Esophagus muscularis mucosa (tissue), 4 donors: Measurements from ENCODE around the gene AIFM3. TPM values are rescaled to one million over a fixed set of nuclear protein-coding genes. Genes with fewer than 3 reads are reported as not detected.

Experiments
- DNase-seq: peaks from one replicate; pipeline ENCODE4 v3.0.0-alpha.2; 2017; ENCODE audit errors: extremely low spot score
- H3K27ac ChIP-seq, 4 donors: fragments of 200-600 bp; sonication (generic); replicated peaks in 1 of 4; 1 replicate in 3 of 4; 2 replicates in 1 of 4; pipeline ENCODE4 v1.5.1; 2016 to 2019; ENCODE audit warnings: mild to moderate bottlenecking in 1 of 4
- H3K27me3 ChIP-seq, 4 donors: fragments of 200-600 bp; sonication (generic); one replicate each; pipeline versions ENCODE4 v1.5.1 to v1.6.0; 2016 to 2019
- H3K36me3 ChIP-seq, 4 donors: fragments of 200-600 bp; sonication (generic); one replicate each; pipeline ENCODE4 v1.5.1; 2016 to 2019
- H3K4me1 ChIP-seq, 4 donors: fragments of 200-600 bp; sonication (generic); one replicate each; pipeline ENCODE4 v1.5.1; 2016 to 2019
- H3K4me3 ChIP-seq, 4 donors: fragments of 200-600 bp; sonication (generic); 1 replicate in 2 of 4; 2 replicates in 2 of 4; pipeline ENCODE4 v1.5.1; 2016 to 2019; ENCODE audit warnings: mild to moderate bottlenecking in 4 of 4, moderate library complexity in 1 of 4
- H3K9me3 ChIP-seq, 4 donors: fragments of 200-600 bp; sonication (generic); 1 replicate in 3 of 4; 2 replicates in 1 of 4; pipeline ENCODE4 v1.5.1; 2016 to 2019
- CTCF ChIP-seq, 3 experiments: fragments of 200-600 bp in 2 of 3; fragments of 450-650 bp in 1 of 3; sonication (generic) in 2 of 3; IDR thresholded peaks; one replicate each; pipeline ENCODE4 v1.5.1; 2017 to 2019; ENCODE audit warnings: antibody characterized with exemption in 3 of 3, mild to moderate bottlenecking in 2 of 3, moderate library complexity in 1 of 3
- EP300 ChIP-seq: sonication (generic); formaldehyde crosslinking; IDR thresholded peaks from one replicate; pipeline ENCODE4 v1.6.1; 2017; ENCODE audit warnings: antibody characterized with exemption
- POLR2A ChIP-seq: fragments of 450-650 bp; IDR thresholded peaks from one replicate; pipeline ENCODE4 v1.6.1; 2017; ENCODE audit warnings: antibody characterized with exemption, moderate library complexity, mild to moderate bottlenecking, low read depth
- POLR2AphosphoS5 ChIP-seq, 2 donors: sonication (generic); formaldehyde crosslinking; IDR thresholded peaks; one replicate each; pipeline ENCODE4 v1.6.1; 2017; ENCODE audit warnings: antibody characterized with exemption in 2 of 2
- WGBS: methylation state at CpG from one replicate; pipeline ENCODE4 v1.1.5; 2018; 5-methylcytosine and 5-hydroxymethylcytosine counted together
- intact Hi-C: fragments of 100-400 bp; cut with DNase I; formaldehyde crosslinking; loops from one replicate; pipeline ENCODE4 v1.15.1; 2023
- total RNA-seq, 4 donors: library from RNA; depleted of rRNA; stranded (reverse); fragments of >200 nt; gene quantifications; one replicate each; pipeline versions ENCODE4 v1.1.0 to v1.2.1, GENCODE V29; 2016

Gene AIFM3
- total RNA-seq, 4 donors from 2014 or later: 0.92 to 1.7 (median 1.4) TPM

GRCh38 chr22:20965104-20965887 is 1.8 kb upstream of the AIFM3 start:
- Histone ChIP-seq H3K4me3 (peak overlapping the region; percentile 51 to 63 (median 56)), H3K36me3 (no peaks in the 10 kb centered on the region), H3K4me1 (peaks cover 8 to 28% (median 21%) of the 10 kb centered on the region in 4 donors), H3K27me3 (peaks cover 0 to 18% (median 4%) of the 10 kb centered on the region in 4 donors), H3K27ac (no peak overlapping the region), H3K9me3 (no peaks in the 10 kb centered on the region)
- TF ChIP-seq POLR2AphosphoS5 (IDR thresholded peaks at IDR 0.05) (no peak), POLR2A (no peak), CTCF (IDR thresholded peaks at IDR 0.05) (no peak), EP300 (no peak)
- 23% methylated on average over 14 of the region's 65 CpGs for WGBS
- intact Hi-C loops: loop anchor here (10.0 kb wide), 2 partner anchors 50 to 80 kb away; partner anchors contain the start of gene P2RX6
- no peak for DNase-seq

GRCh38 chr22:20965888-20966855 is 883 bp upstream of the AIFM3 start:
- intact Hi-C loops: loop anchor here (10.0 kb wide), 2 partner anchors 49 to 81 kb away; partner anchors contain the start of gene P2RX6
- H3K4me3 ChIP-seq: peak overlapping the region in 1 of 4 donors; percentile 59
- no peaks in the 10 kb centered on the region for H3K9me3 ChIP-seq
- no peak overlapping the region for H3K27ac ChIP-seq
- H3K36me3 ChIP-seq: no peaks in the 10 kb centered on the region
- 92% methylated on average over 6 of the region's 13 CpGs for WGBS
- DNase-seq: no peak
- H3K27me3 ChIP-seq: peaks cover 0 to 18% (median 4%) of the 10 kb centered on the region in 4 donors
- TF ChIP-seq POLR2A (no peak), CTCF (IDR thresholded peaks at IDR 0.05) (no peak), POLR2AphosphoS5 (IDR thresholded peaks at IDR 0.05) (no peak), EP300 (no peak)
- H3K4me1 ChIP-seq: peaks cover 8 to 28% (median 21%) of the 10 kb centered on the region in 4 donors

GRCh38 chr22:20967697-20968211 is 699 bp downstream of the AIFM3 start:
- Histone ChIP-seq H3K27me3 (peaks cover 0 to 18% (median 4%) of the 10 kb centered on the region in 4 donors), H3K4me1 (peaks cover 8 to 28% (median 21%) of the 10 kb centered on the region in 4 donors), H3K27ac (no peak overlapping the region), H3K9me3 (no peaks in the 10 kb centered on the region), H3K36me3 (no peaks in the 10 kb centered on the region), H3K4me3 (no peak overlapping the region)
- intact Hi-C loops: loop anchor here (10.0 kb wide), 2 partner anchors 47 to 83 kb away; partner anchors contain the start of gene P2RX6
- TF ChIP-seq POLR2A (no peak), CTCF (IDR thresholded peaks at IDR 0.05) (no peak), EP300 (no peak), POLR2AphosphoS5 (IDR thresholded peaks at IDR 0.05) (no peak)
- WGBS: 50% methylated on average over 12 of the region's 19 CpGs
- DNase-seq: no peak

GRCh38 chr22:20968281-20968977 is 1.4 kb downstream of the AIFM3 start:
- 85% methylated on average over 6 of the region's 7 CpGs for WGBS
- no peak for TF ChIP-seq CTCF (IDR thresholded peaks at IDR 0.05)
- TF ChIP-seq POLR2AphosphoS5 (IDR thresholded peaks at IDR 0.05): no peak
- TF ChIP-seq EP300: no peak
- no peak for TF ChIP-seq POLR2A
- H3K27me3 ChIP-seq: peaks cover 0 to 18% (median 4%) of the 10 kb centered on the region in 4 donors
- H3K27ac ChIP-seq: no peak overlapping the region
- H3K4me1 ChIP-seq: peaks cover 8 to 28% (median 21%) of the 10 kb centered on the region in 4 donors
- no peaks in the 10 kb centered on the region for H3K36me3 ChIP-seq
- no peak overlapping the region for H3K4me3 ChIP-seq
- H3K9me3 ChIP-seq: no peaks in the 10 kb centered on the region
- intact Hi-C loops: loop anchor here (10.0 kb wide), 2 partner anchors 46 to 84 kb away; partner anchors contain the start of gene P2RX6
- no peak for DNase-seq
